ENCODE measurements around the gene PCSK4. TPM values are rescaled to one million over a fixed set of nuclear protein-coding genes. Genes with fewer than 3 reads are reported as not detected.

Gene PCSK4
- total RNA-seq (2022; extraction: Qiagen RNA extraction) = 0.62 to 0.86 TPM (median 0.67 TPM) in 5 replicates

GRCh38 chr19:1490311-1491113 lies at the start of gene PCSK4:
Gene PCSK4 (minus strand): TSS chr19:1490350. CDS start chr19:1490346, 4 bp downstream.

GRCh38 chr19:1523412-1524286 lies 33.5 kb upstream of the PCSK4 start, which contains the start of gene PLK5:
Gene PLK5 (plus strand): TSS chr19:1524077. CDS start chr19:1526997, 2,920 bp downstream.

GRCh38 chr19:1512671-1513498 lies 22.7 kb upstream of the PCSK4 start, which contains the start of gene ADAMTSL5:
Gene ADAMTSL5 (minus strand): TSS chr19:1513019. CDS start chr19:1510943, 2,076 bp downstream.

GRCh38 chr19:1491114-1491848 lies 1.1 kb upstream of the PCSK4 start, which contains the start of gene REEP6:
Gene REEP6 (plus strand): TSS chr19:1491181. CDS start chr19:1491270, 89 bp downstream.

GRCh38 chr19:1478934-1479707 lies 11.0 kb downstream of the PCSK4 start, which contains the start of gene C19orf25:
Gene C19orf25 (minus strand): TSS chr19:1479215. CDS start chr19:1478903, 312 bp downstream.

GRCh38 chr19:1449467-1450442 lies 40.4 kb downstream of the PCSK4 start, which contains the start of gene APC2:
Gene APC2 (plus strand): TSS chr19:1450121. CDS start chr19:1453002, 2,881 bp downstream.

GRCh38 chr19:1438035-1438932 lies 51.9 kb downstream of the PCSK4 start, which contains the start of gene RPS15:
Gene RPS15 (plus strand): TSS chr19:1438396. CDS start chr19:1438426, 30 bp downstream.

Other genes with a start within 250 kb of the PCSK4 start
- 80.5 to 189 TPM (median 176 TPM) in 5 replicates for gene ATP5F1D, start 248.6 kb downstream of the PCSK4 start, total RNA-seq (2022; extraction: Qiagen RNA extraction)
- 50.1 to 57.1 TPM (median 55.1 TPM) in 5 replicates for gene MIDN, start 241.8 kb downstream of the PCSK4 start, total RNA-seq (2022; extraction: Qiagen RNA extraction)
- 92.3 to 213 TPM (median 104 TPM) in 5 replicates for gene CIRBP, start 221.0 kb downstream of the PCSK4 start, total RNA-seq (2022; extraction: Qiagen RNA extraction)
- gene FAM174C, start 214.8 kb downstream of the PCSK4 start, total RNA-seq (2022; extraction: Qiagen RNA extraction) = 45.2 to 91.9 TPM (median 83.0 TPM) in 5 replicates
- 1.2 to 2.5 TPM (median 2.3 TPM) in 5 replicates for gene EFNA2, start 204.5 kb downstream of the PCSK4 start, total RNA-seq (2022; extraction: Qiagen RNA extraction)
- gene NDUFS7, start 106.4 kb downstream of the PCSK4 start, total RNA-seq (2022; extraction: Qiagen RNA extraction) = 69.7 to 83.5 TPM (median 81.4 TPM) in 5 replicates
- 26.6 to 46.5 TPM (median 44.9 TPM) in 5 replicates for gene GAMT, start 88.8 kb downstream of the PCSK4 start, total RNA-seq (2022; extraction: Qiagen RNA extraction)
- gene DAZAP1, start 82.8 kb downstream of the PCSK4 start, total RNA-seq (2022; extraction: Qiagen RNA extraction) = 75.0 to 102 TPM (median 94.7 TPM) in 5 replicates
- 1,460 to 2,135 TPM (median 1,895 TPM) in 5 replicates for gene RPS15, start 52.0 kb downstream of the PCSK4 start, total RNA-seq (2022; extraction: Qiagen RNA extraction)
- 1.1 to 2.3 TPM (median 1.8 TPM) in 5 replicates for gene APC2, start 40.2 kb downstream of the PCSK4 start, total RNA-seq (2022; extraction: Qiagen RNA extraction)
- 10.6 to 18.4 TPM (median 17.5 TPM) in 5 replicates for gene C19orf25, start 11.1 kb downstream of the PCSK4 start, total RNA-seq (2022; extraction: Qiagen RNA extraction)
- 4.2 to 5.9 TPM (median 5.5 TPM) in 5 replicates for gene REEP6, start 831 bp upstream of the PCSK4 start, total RNA-seq (2022; extraction: Qiagen RNA extraction)
- gene ADAMTSL5, start 22.7 kb upstream of the PCSK4 start, total RNA-seq (2022; extraction: Qiagen RNA extraction) = 2.8 to 4.2 TPM (median 3.3 TPM) in 5 replicates
- 0.03 TPM in 1 of 5 replicates, not detected in the others for gene PLK5, start 33.7 kb upstream of the PCSK4 start, total RNA-seq (2022; extraction: Qiagen RNA extraction)
- 6.8 to 12.2 TPM (median 11.9 TPM) in 5 replicates for gene MEX3D, start 78.0 kb upstream of the PCSK4 start, total RNA-seq (2022; extraction: Qiagen RNA extraction)
- gene MBD3, start 102.5 kb upstream of the PCSK4 start, total RNA-seq (2022; extraction: Qiagen RNA extraction) = 32.0 to 53.1 TPM (median 46.2 TPM) in 5 replicates
- 80.7 to 191 TPM (median 167 TPM) in 5 replicates for gene UQCR11, start 115.1 kb upstream of the PCSK4 start, total RNA-seq (2022; extraction: Qiagen RNA extraction)
- gene TCF3, start 162.3 kb upstream of the PCSK4 start, total RNA-seq (2022; extraction: Qiagen RNA extraction) = 51.1 to 71.0 TPM (median 65.6 TPM) in 5 replicates